ENCODE measurements around the gene GEMIN7. TPM values are rescaled to one million over a fixed set of nuclear protein-coding genes. Genes with fewer than 3 reads are reported as not detected.

GEMIN7 gene
- total RNA-seq, 3 donors from 2014 or later (not counting 1 experiment from before 2014, with no cell fraction given) = 27.7 to 28.7 (median 27.9) TPM

- Histone ChIP-seq H3K4me3 (ENCODE audit: low read length) (no peak overlapping the region), H3K36me3 (ENCODE audit: control insufficient read depth, insufficient read depth, low read length) (peaks cover 56% of the 10 kb centered on the region)
Measured at GRCh38 chr19:45068041-45068440, 11.0 kb upstream of the GEMIN7 start.

GRCh38 chr19:45069056-45069455, 10.0 kb upstream of the GEMIN7 start:
- no peak overlapping the region for H3K4me3 Mint-ChIP-seq
- Histone ChIP-seq H3K36me3 (ENCODE audit: control insufficient read depth, insufficient read depth, low read length) (peaks cover 52% of the 10 kb centered on the region), H3K4me1 (ENCODE audit: control insufficient read depth, insufficient read depth, low read length) (peaks cover 3% of the 10 kb centered on the region), H3K27ac (ENCODE audit: low read length) (no peak overlapping the region), H3K4me3 (ENCODE audit: low read length) (no peak overlapping the region), H3K27me3 (ENCODE audit: control insufficient read depth, insufficient read depth, low read length) (no peaks in the 10 kb centered on the region), H3K9me3 (ENCODE audit: control insufficient read depth, insufficient read depth, low read length) (no peaks in the 10 kb centered on the region)
- DNase-seq (no peak), ATAC-seq (no peak)
- peak overlapping the region in 1 of 2 donors; percentile 81 for H3K27ac Mint-ChIP-seq
- TF ChIP-seq CTCF (IDR thresholded peaks at IDR 0.05) = no peak
- H3K36me3 Mint-ChIP-seq = no peaks in the 10 kb centered on the region
- H3K4me1 Mint-ChIP-seq = no peaks in the 10 kb centered on the region
- intact Hi-C loops (cut with micrococcal nuclease) = no loop called here
- WGBS (ENCODE audit: insufficient coverage) = 92% methylated on average over 13 of the region's 13 CpGs
- no peaks in the 10 kb centered on the region for H3K9me3 Mint-ChIP-seq
- H3K27me3 Mint-ChIP-seq (ENCODE audit: low read depth in 2 of 2) = no peaks in the 10 kb centered on the region

More at GRCh38 chr19:45068041-45068440, 11.0 kb upstream of the GEMIN7 start:
- Mint-ChIP-seq H3K4me1 (no peaks in the 10 kb centered on the region), H3K36me3 (no peaks in the 10 kb centered on the region), H3K27ac (no peak overlapping the region), H3K27me3 (ENCODE audit: low read depth in 2 of 2) (no peaks in the 10 kb centered on the region), H3K9me3 (no peaks in the 10 kb centered on the region), H3K4me3 (no peak overlapping the region)
- intact Hi-C loops (cut with micrococcal nuclease) = no loop called here
- ATAC-seq = no peak
- Histone ChIP-seq H3K4me1 (ENCODE audit: control insufficient read depth, insufficient read depth, low read length) (no peaks in the 10 kb centered on the region), H3K9me3 (ENCODE audit: control insufficient read depth, insufficient read depth, low read length) (no peaks in the 10 kb centered on the region), H3K27ac (ENCODE audit: low read length) (no peak overlapping the region), H3K27me3 (ENCODE audit: control insufficient read depth, insufficient read depth, low read length) (no peaks in the 10 kb centered on the region)
- no peak for DNase-seq
- WGBS (ENCODE audit: insufficient coverage) = 91% methylated on average over 5 of the region's 10 CpGs
- TF ChIP-seq CTCF (IDR thresholded peaks at IDR 0.05) = no peak

GRCh38 chr19:45070214-45070613, 8.8 kb upstream of the GEMIN7 start:
- intact Hi-C loops (cut with micrococcal nuclease) = no loop called here
- ATAC-seq (no peak), DNase-seq (no peak)
- H3K36me3 ChIP-seq (ENCODE audit: control insufficient read depth, insufficient read depth, low read length) = peaks cover 48% of the 10 kb centered on the region
- Mint-ChIP-seq H3K4me3 (no peak overlapping the region), H3K27ac (peak overlapping the region in 1 of 2 donors; percentile 81), H3K9me3 (no peaks in the 10 kb centered on the region), H3K36me3 (no peaks in the 10 kb centered on the region), H3K27me3 (ENCODE audit: low read depth in 2 of 2) (no peaks in the 10 kb centered on the region), H3K4me1 (peaks cover 0 to 6% of the 10 kb centered on the region in 2 donors)
- H3K9me3 ChIP-seq (ENCODE audit: control insufficient read depth, insufficient read depth, low read length) = no peaks in the 10 kb centered on the region
- no peak for TF ChIP-seq CTCF (IDR thresholded peaks at IDR 0.05)
- H3K27ac ChIP-seq (ENCODE audit: low read length) = no peak overlapping the region
- H3K27me3 ChIP-seq (ENCODE audit: control insufficient read depth, insufficient read depth, low read length) = no peaks in the 10 kb centered on the region
- no peak overlapping the region for H3K4me3 ChIP-seq (ENCODE audit: low read length)
- 88% methylated on average over 6 of the region's 6 CpGs for WGBS (ENCODE audit: insufficient coverage)
- peaks cover 13% of the 10 kb centered on the region for H3K4me1 ChIP-seq (ENCODE audit: control insufficient read depth, insufficient read depth, low read length)

- 94% methylated on average over 18 of the region's 19 CpGs for WGBS (ENCODE audit: insufficient coverage)
- peaks cover 48% of the 10 kb centered on the region for H3K36me3 ChIP-seq (ENCODE audit: control insufficient read depth, insufficient read depth, low read length)
- no peak for TF ChIP-seq CTCF (IDR thresholded peaks at IDR 0.05)
Measured at GRCh38 chr19:45070861-45071544, 8.1 kb upstream of the GEMIN7 start.

More at GRCh38 chr19:45070861-45071544, 8.1 kb upstream of the GEMIN7 start:
- Mint-ChIP-seq H3K27me3 (ENCODE audit: low read depth in 2 of 2) (no peaks in the 10 kb centered on the region), H3K4me1 (peaks cover 0 to 11% of the 10 kb centered on the region in 2 donors), H3K27ac (peak overlapping the region in 1 of 2 donors; percentile 18), H3K9me3 (no peaks in the 10 kb centered on the region), H3K36me3 (no peaks in the 10 kb centered on the region), H3K4me3 (no peak overlapping the region)
- DNase-seq = no peak
- H3K27me3 ChIP-seq (ENCODE audit: control insufficient read depth, insufficient read depth, low read length) = no peaks in the 10 kb centered on the region
- intact Hi-C loops (cut with micrococcal nuclease) = no loop called here
- H3K27ac ChIP-seq (ENCODE audit: low read length) = no peak overlapping the region
- no peak overlapping the region for H3K4me3 ChIP-seq (ENCODE audit: low read length)
- no peaks in the 10 kb centered on the region for H3K9me3 ChIP-seq (ENCODE audit: control insufficient read depth, insufficient read depth, low read length)
- ATAC-seq = no peak
- H3K4me1 ChIP-seq (ENCODE audit: control insufficient read depth, insufficient read depth, low read length) = peaks cover 13% of the 10 kb centered on the region

Measured in natural killer cell (primary cell).